ENCODE measurements around the gene LARGE1. TPM values are rescaled to one million over a fixed set of nuclear protein-coding genes. Genes with fewer than 3 reads are reported as not detected.

The LARGE1 gene
- total RNA-seq, 1 experiment from 2014 or later, result 1.5 TPM

- no peak for TF ChIP-seq CBX3 (IDR thresholded peaks at IDR 0.05; ENCODE audit: low read depth)
Measured at GRCh38 chr22:33850724-33851123, 69.6 kb downstream of the LARGE1 start (continued).

DNA sequence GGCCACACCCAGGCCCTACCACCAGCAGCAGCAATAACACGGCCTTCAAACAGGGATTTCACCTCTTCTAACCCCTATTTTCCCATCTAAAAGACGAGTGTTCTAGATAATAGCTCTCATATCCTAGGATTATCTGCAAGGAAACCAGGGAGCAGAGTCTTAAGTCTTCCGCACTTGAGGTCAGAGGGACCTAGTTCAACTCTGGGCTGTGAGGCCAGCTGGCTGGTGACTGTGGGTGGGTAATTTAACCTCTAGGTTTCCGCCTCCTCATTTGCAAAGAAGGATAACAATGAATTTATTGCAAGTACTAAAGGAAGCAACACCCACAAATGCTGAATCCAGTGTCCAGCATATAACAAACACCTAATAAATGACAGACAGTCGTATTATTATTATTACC is 70.1 kb downstream of the LARGE1 start:
- POLR2A ChIA-PET, result no interaction called here
- Histone ChIP-seq H3K9me2 (ENCODE audit: insufficient read depth) (no peaks in the 10 kb centered on the region), H3K4me2 (ENCODE audit: low read length) (no peak overlapping the region), H3K4me1 (ENCODE audit: control insufficient read depth in 1 of 2, insufficient read depth in 2 of 2, low read length in 2 of 2) (no peaks in the 10 kb centered on the region), H3K27me3 (ENCODE audit: insufficient read depth, low read length) (no peaks in the 10 kb centered on the region), H3K79me2 (ENCODE audit: insufficient read depth, low read length) (no peaks in the 10 kb centered on the region), H3K36me3 (ENCODE audit: control insufficient read depth in 1 of 2, insufficient read depth in 2 of 2, low read length in 2 of 2) (no peaks in the 10 kb centered on the region), H3K4me3 (replicated peaks in 1 of 2; ENCODE audit: low read depth in 1 of 2, low read length in 2 of 2) (no peak overlapping the region), H3K27ac (ENCODE audit: low read depth, low read length) (no peak overlapping the region), H3K9me3 (ENCODE audit: control insufficient read depth in 1 of 2, insufficient read depth in 1 of 2, low read depth in 1 of 2, low read length in 2 of 2) (peaks cover 10 to 22% of the 10 kb centered on the region in 2 experiments; a peak in 3 of 4 replicates), H2AFZ (ENCODE audit: low read depth, low read length, poor library complexity, severe bottlenecking) (no peak overlapping the region), H4K20me1 (ENCODE audit: insufficient read depth) (no peaks in the 10 kb centered on the region), H3K9ac (ENCODE audit: low read length) (no peak overlapping the region)
- intact Hi-C loops (cut with micrococcal nuclease), result no loop called here
- CTCF ChIA-PET, result no interaction called here
- no peak for TF ChIP-seq TCF7L2 (IDR thresholded peaks at IDR 0.05; ENCODE audit: borderline replicate concordance, extremely low read depth, insufficient read depth, insufficient read length)
- TF ChIP-seq YY1 (IDR thresholded peaks at IDR 0.05; ENCODE audit: extremely low read depth, insufficient replicate concordance, low read depth, low read length), result no peak
- TF ChIP-seq POLR2AphosphoS5 (IDR thresholded peaks at IDR 0.05; ENCODE audit: low read depth, low read length), result no peak
- TF ChIP-seq, protein P1, sequence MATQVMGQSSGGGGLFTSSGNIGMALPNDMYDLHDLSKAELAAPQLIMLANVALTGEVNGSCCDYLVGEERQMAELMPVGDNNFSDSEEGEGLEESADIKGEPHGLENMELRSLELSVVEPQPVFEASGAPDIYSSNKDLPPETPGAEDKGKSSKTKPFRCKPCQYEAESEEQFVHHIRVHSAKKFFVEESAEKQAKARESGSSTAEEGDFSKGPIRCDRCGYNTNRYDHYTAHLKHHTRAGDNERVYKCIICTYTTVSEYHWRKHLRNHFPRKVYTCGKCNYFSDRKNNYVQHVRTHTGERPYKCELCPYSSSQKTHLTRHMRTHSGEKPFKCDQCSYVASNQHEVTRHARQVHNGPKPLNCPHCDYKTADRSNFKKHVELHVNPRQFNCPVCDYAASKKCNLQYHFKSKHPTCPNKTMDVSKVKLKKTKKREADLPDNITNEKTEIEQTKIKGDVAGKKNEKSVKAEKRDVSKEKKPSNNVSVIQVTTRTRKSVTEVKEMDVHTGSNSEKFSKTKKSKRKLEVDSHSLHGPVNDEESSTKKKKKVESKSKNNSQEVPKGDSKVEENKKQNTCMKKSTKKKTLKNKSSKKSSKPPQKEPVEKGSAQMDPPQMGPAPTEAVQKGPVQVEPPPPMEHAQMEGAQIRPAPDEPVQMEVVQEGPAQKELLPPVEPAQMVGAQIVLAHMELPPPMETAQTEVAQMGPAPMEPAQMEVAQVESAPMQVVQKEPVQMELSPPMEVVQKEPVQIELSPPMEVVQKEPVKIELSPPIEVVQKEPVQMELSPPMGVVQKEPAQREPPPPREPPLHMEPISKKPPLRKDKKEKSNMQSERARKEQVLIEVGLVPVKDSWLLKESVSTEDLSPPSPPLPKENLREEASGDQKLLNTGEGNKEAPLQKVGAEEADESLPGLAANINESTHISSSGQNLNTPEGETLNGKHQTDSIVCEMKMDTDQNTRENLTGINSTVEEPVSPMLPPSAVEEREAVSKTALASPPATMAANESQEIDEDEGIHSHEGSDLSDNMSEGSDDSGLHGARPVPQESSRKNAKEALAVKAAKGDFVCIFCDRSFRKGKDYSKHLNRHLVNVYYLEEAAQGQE (IDR thresholded peaks at IDR 0.05; ENCODE audit: low read depth), result no peak
- no peak for TF ChIP-seq POLR2A (IDR thresholded peaks at IDR 0.05; ENCODE audit: borderline replicate concordance, extremely low read depth, insufficient read depth, insufficient read length)
- TF ChIP-seq SP1 (IDR thresholded peaks at IDR 0.05; ENCODE audit: low read depth), result no peak
- TF ChIP-seq SRF (IDR thresholded peaks at IDR 0.05; ENCODE audit: low read depth), result no peak
- no peak for ATAC-seq
- no peak for DNase-seq (ENCODE audit: low read depth, low spot score)
- BruUV-seq (replicated peaks), result no TSS peak
- RAD21 ChIA-PET (ENCODE audit: low non-redundant PET in 1 of 2, low total read pairs in 2 of 2, uncharacterized antibody in 2 of 2, unreplicated experiment in 2 of 2), result no interaction called here
